KMS-11 (cell line): ENCODE results near the gene PRKG1.

ENCODE experiments used
- H2AFZ ChIP-seq: fragments of 200-600 bp; sonication (generic); 2 replicates; pipeline ENCODE4 v1.6.1; 2016; ENCODE audit warnings: antibody characterized with exemption, mixed run types, low read depth
- H3K27ac ChIP-seq: fragments of 200-600 bp; sonication (generic); 2 replicates; pipeline ENCODE4 v1.6.1; 2016; ENCODE audit warnings: mild to moderate bottlenecking, mixed run types
- H3K27me3 ChIP-seq: fragments of 200-600 bp; sonication (generic); 2 replicates; pipeline ENCODE4 v1.6.1; 2017; ENCODE audit warnings: mild to moderate bottlenecking, low read depth, mixed run types, moderate library complexity; ENCODE audit not compliant: insufficient read depth
- H3K36me3 ChIP-seq: fragments of 200-600 bp; sonication (generic); 2 replicates; pipeline ENCODE4 v1.6.1; 2017; ENCODE audit warnings: mild to moderate bottlenecking, mixed run types; ENCODE audit not compliant: insufficient read depth
- H3K4me1 ChIP-seq: fragments of 200-600 bp; sonication (generic); 2 replicates; pipeline ENCODE4 v1.6.1; 2016; ENCODE audit warnings: mild to moderate bottlenecking, low read depth, mixed run types; ENCODE audit not compliant: poor library complexity, severe bottlenecking
- H3K4me2 ChIP-seq: fragments of 200-600 bp; sonication (generic); 2 replicates; pipeline ENCODE4 v1.7.0; 2016; ENCODE audit warnings: mild to moderate bottlenecking, mixed run types
- H3K4me3 ChIP-seq: fragments of 200-600 bp; sonication (generic); IDR thresholded peaks from 2 replicates; pipeline ENCODE4 v1.6.1; 2017; ENCODE audit warnings: low read depth, low read length, mixed read lengths; ENCODE audit not compliant: insufficient read depth
- H3K79me2 ChIP-seq: fragments of 200-600 bp; sonication (generic); 2 replicates; pipeline ENCODE4 v1.6.1; 2016; ENCODE audit warnings: low read depth, mixed run types; ENCODE audit not compliant: insufficient read depth
- H3K9ac ChIP-seq: fragments of 200-600 bp; sonication (generic); 2 replicates; pipeline ENCODE4 v1.6.1; 2016; ENCODE audit warnings: mild to moderate bottlenecking, mixed run types
- H4K20me1 ChIP-seq: fragments of 200-600 bp; sonication (generic); 2 replicates; pipeline ENCODE4 v1.6.1; 2016; ENCODE audit warnings: mild to moderate bottlenecking, mixed run types; ENCODE audit not compliant: insufficient read depth
- TF ChIP-seq, protein P1 (sequence below): fragments of 200-600 bp; sonication (generic); conservative IDR thresholded peaks from 2 replicates; pipeline ENCODE4 v1.6.1; 2017; ENCODE audit warnings: low read depth, mild to moderate bottlenecking, antibody characterized with exemption, low read length, moderate library complexity, mixed read lengths

PRKG1 gene

DNA sequence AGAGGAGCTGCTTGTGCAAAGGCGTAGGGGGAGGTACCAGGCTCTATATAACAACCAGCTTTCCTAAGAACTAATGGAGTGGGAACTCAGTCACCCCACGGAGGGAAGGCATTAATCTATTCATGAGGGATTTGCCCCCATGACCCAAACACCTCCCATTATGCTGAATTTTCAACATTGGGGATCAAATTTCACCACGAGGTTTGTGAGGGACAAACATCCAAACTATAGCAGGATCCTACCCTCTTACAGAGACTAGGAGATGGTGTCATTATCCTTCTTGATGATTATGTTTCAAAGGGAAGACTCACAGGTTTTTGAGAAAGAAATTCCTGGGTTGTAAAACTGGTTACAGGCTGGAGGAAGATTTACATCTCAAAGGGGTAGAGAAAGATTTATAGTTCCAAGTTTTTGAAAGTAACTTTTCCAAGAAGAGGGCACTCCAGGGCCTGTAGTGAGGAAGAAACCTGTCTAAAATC lies 944.8 kb downstream of the PRKG1 start:
- Histone ChIP-seq H3K36me3 (no peaks in the 10 kb centered on the region), H3K79me2 (no peaks in the 10 kb centered on the region), H3K4me2 (no peak overlapping the region), H3K9ac (no peak overlapping the region), H4K20me1 (no peaks in the 10 kb centered on the region), H3K4me3 (no peak overlapping the region), H3K27ac (no peak overlapping the region), H2AFZ (no peak overlapping the region), H3K4me1 (no peaks in the 10 kb centered on the region), H3K27me3 (no peaks in the 10 kb centered on the region)
- TF ChIP-seq, protein P1, sequence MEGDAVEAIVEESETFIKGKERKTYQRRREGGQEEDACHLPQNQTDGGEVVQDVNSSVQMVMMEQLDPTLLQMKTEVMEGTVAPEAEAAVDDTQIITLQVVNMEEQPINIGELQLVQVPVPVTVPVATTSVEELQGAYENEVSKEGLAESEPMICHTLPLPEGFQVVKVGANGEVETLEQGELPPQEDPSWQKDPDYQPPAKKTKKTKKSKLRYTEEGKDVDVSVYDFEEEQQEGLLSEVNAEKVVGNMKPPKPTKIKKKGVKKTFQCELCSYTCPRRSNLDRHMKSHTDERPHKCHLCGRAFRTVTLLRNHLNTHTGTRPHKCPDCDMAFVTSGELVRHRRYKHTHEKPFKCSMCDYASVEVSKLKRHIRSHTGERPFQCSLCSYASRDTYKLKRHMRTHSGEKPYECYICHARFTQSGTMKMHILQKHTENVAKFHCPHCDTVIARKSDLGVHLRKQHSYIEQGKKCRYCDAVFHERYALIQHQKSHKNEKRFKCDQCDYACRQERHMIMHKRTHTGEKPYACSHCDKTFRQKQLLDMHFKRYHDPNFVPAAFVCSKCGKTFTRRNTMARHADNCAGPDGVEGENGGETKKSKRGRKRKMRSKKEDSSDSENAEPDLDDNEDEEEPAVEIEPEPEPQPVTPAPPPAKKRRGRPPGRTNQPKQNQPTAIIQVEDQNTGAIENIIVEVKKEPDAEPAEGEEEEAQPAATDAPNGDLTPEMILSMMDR: no peak

DNA sequence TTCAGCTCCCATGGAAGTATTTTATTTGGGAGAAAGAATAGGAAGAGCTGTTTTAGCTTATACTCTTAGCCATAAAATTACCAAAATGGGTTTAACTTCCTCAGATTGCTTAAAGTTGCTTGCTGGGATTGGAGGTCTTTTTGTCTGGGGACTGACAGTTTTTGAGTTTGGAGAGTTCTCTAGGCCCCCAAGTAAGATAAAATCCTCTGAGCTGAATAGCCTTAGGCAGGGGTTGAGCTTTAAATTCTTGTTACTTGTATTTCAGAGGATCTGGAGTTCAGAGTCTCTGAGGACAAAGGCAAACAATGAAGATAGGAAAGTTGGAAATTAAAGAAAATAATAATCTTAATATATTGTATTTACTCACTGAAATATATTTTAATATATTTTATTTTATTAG lies 945.4 kb downstream of the PRKG1 start:
- TF ChIP-seq, protein P1: no peak
- Histone ChIP-seq H2AFZ (no peak overlapping the region), H3K36me3 (no peaks in the 10 kb centered on the region), H3K4me3 (no peak overlapping the region), H3K27ac (no peak overlapping the region), H3K27me3 (no peaks in the 10 kb centered on the region), H4K20me1 (no peaks in the 10 kb centered on the region), H3K9ac (no peak overlapping the region), H3K4me1 (no peaks in the 10 kb centered on the region), H3K79me2 (no peaks in the 10 kb centered on the region), H3K4me2 (no peak overlapping the region)

DNA sequence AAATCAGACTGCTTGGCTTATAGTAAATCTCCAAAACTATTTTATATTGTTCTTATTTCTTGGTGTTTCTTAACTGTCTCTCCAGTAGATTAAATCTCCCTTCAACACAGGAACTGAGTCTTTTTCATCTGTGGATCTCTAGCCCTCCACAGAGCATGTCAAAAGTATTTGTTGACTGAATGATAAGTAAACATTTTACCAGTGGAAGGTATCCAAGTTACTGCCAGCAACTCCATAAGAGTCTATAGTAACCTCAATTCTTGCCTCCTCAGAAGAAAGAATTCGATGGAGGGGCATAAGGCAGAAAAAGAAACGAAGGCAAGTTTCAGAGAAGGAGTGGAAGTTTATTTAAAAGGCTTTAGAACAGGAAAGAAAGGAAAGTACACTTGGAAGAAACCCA lies 945.9 kb downstream of the PRKG1 start:
- Histone ChIP-seq H3K4me1 (no peaks in the 10 kb centered on the region), H3K27ac (no peak overlapping the region), H3K4me2 (no peak overlapping the region), H3K36me3 (no peaks in the 10 kb centered on the region), H4K20me1 (no peaks in the 10 kb centered on the region), H3K9ac (no peak overlapping the region), H2AFZ (no peak overlapping the region), H3K79me2 (no peaks in the 10 kb centered on the region), H3K4me3 (no peak overlapping the region), H3K27me3 (no peaks in the 10 kb centered on the region)
- TF ChIP-seq, protein P1: no peak

DNA sequence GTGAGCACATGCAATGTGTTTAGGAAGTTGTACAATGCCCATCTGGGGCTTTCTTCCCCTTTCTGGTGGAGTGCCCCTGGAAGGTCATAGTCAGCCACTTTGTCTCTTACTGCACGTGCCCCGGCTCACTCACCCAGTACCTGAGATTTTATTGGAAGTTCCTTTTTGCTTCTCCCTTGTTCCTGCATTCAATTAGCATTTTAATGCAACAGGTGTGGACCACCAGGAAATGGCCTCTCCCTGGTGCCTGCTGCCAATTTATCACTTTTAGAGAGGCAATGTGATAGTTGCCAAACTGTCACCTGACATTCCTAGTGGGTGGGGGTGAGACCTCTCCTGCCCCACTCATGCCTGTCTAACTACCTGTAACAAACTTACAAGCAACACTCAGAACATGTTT lies 946.4 kb downstream of the PRKG1 start:
- no peak overlapping the region for H3K9ac ChIP-seq
- no peaks in the 10 kb centered on the region for H3K79me2 ChIP-seq
- H3K4me1 ChIP-seq: no peaks in the 10 kb centered on the region
- H3K36me3 ChIP-seq: no peaks in the 10 kb centered on the region
- H3K27ac ChIP-seq: no peak overlapping the region
- no peak overlapping the region for H3K4me3 ChIP-seq
- TF ChIP-seq, protein P1: no peak
- H3K27me3 ChIP-seq: no peaks in the 10 kb centered on the region
- no peak overlapping the region for H3K4me2 ChIP-seq
- no peaks in the 10 kb centered on the region for H4K20me1 ChIP-seq
- no peak overlapping the region for H2AFZ ChIP-seq
